ENCODE measurements around the gene HSD11B1.

The HSD11B1 gene

GRCh38 chr1:209742409-209743144 lies 37.9 kb downstream of the HSD11B1 start:
- Histone ChIP-seq H3K36me3 (ENCODE audit: insufficient read depth, low read length) (no peaks in the 10 kb centered on the region), H3K4me3 (ENCODE audit: low read depth, low read length) (peak overlapping the region; percentile 71), H3K27me3 (ENCODE audit: insufficient read depth, low read length) (no peaks in the 10 kb centered on the region), H3K79me2 (ENCODE audit: control insufficient read depth, insufficient read depth, low read length, unreplicated experiment) (no peaks in the 10 kb centered on the region), H2AFZ (ENCODE audit: low read length, unreplicated experiment) (peak overlapping the region; percentile 35), H3K27ac (ENCODE audit: low read depth, low read length) (peak overlapping the region; percentile 74), H3K4me1 (ENCODE audit: control insufficient read depth, insufficient read depth, low read length, unreplicated experiment) (peaks cover 25% of the 10 kb centered on the region)

GRCh38 chr1:209743145-209743482 lies 38.5 kb downstream of the HSD11B1 start:
- H3K4me1 ChIP-seq (ENCODE audit: control insufficient read depth, insufficient read depth, low read length, unreplicated experiment), result peaks cover 27% of the 10 kb centered on the region
- H3K27me3 ChIP-seq (ENCODE audit: insufficient read depth, low read length), result no peaks in the 10 kb centered on the region
- H3K4me3 ChIP-seq (ENCODE audit: low read depth, low read length), result peak overlapping the region; percentile 71
- peak overlapping the region; percentile 35 for H2AFZ ChIP-seq (ENCODE audit: low read length, unreplicated experiment)
- H3K27ac ChIP-seq (ENCODE audit: low read depth, low read length), result peak overlapping the region; percentile 74
- H3K79me2 ChIP-seq (ENCODE audit: control insufficient read depth, insufficient read depth, low read length, unreplicated experiment), result no peaks in the 10 kb centered on the region
- no peaks in the 10 kb centered on the region for H3K36me3 ChIP-seq (ENCODE audit: insufficient read depth, low read length)

GRCh38 chr1:209746451-209747165 lies 42.0 kb downstream of the HSD11B1 start:
- Histone ChIP-seq H3K4me1 (ENCODE audit: control insufficient read depth, insufficient read depth, low read length, unreplicated experiment) (peaks cover 26% of the 10 kb centered on the region), H3K36me3 (ENCODE audit: insufficient read depth, low read length) (no peaks in the 10 kb centered on the region), H3K79me2 (ENCODE audit: control insufficient read depth, insufficient read depth, low read length, unreplicated experiment) (no peaks in the 10 kb centered on the region), H3K4me3 (ENCODE audit: low read depth, low read length) (no peak overlapping the region), H3K27me3 (ENCODE audit: insufficient read depth, low read length) (no peaks in the 10 kb centered on the region), H2AFZ (ENCODE audit: low read length, unreplicated experiment) (no peak overlapping the region), H3K27ac (ENCODE audit: low read depth, low read length) (no peak overlapping the region)

GRCh38 chr1:209747580-209748262 lies 43.1 kb downstream of the HSD11B1 start:
- peak overlapping the region; percentile 32 for H2AFZ ChIP-seq (ENCODE audit: low read length, unreplicated experiment)
- H3K27ac ChIP-seq (ENCODE audit: low read depth, low read length), result no peak overlapping the region
- H3K79me2 ChIP-seq (ENCODE audit: control insufficient read depth, insufficient read depth, low read length, unreplicated experiment), result no peaks in the 10 kb centered on the region
- H3K36me3 ChIP-seq (ENCODE audit: insufficient read depth, low read length), result no peaks in the 10 kb centered on the region
- peaks cover 19% of the 10 kb centered on the region for H3K4me1 ChIP-seq (ENCODE audit: control insufficient read depth, insufficient read depth, low read length, unreplicated experiment)
- no peaks in the 10 kb centered on the region for H3K27me3 ChIP-seq (ENCODE audit: insufficient read depth, low read length)
- H3K4me3 ChIP-seq (ENCODE audit: low read depth, low read length), result no peak overlapping the region

- H3K4me1 ChIP-seq (ENCODE audit: control insufficient read depth, insufficient read depth, low read length, unreplicated experiment), result peaks cover 10% of the 10 kb centered on the region
- no peak overlapping the region for H3K27ac ChIP-seq (ENCODE audit: low read depth, low read length)
- H3K79me2 ChIP-seq (ENCODE audit: control insufficient read depth, insufficient read depth, low read length, unreplicated experiment), result no peaks in the 10 kb centered on the region
- peak overlapping the region; percentile 32 for H2AFZ ChIP-seq (ENCODE audit: low read length, unreplicated experiment)
- H3K36me3 ChIP-seq (ENCODE audit: insufficient read depth, low read length), result no peaks in the 10 kb centered on the region
- H3K27me3 ChIP-seq (ENCODE audit: insufficient read depth, low read length), result no peaks in the 10 kb centered on the region
- no peak overlapping the region for H3K4me3 ChIP-seq (ENCODE audit: low read depth, low read length)
Observed at GRCh38 chr1:209748620-209749019, 44.0 kb downstream of the HSD11B1 start.

- Histone ChIP-seq H3K27ac (ENCODE audit: low read depth, low read length) (no peak overlapping the region), H3K4me3 (ENCODE audit: low read depth, low read length) (no peak overlapping the region), H3K27me3 (ENCODE audit: insufficient read depth, low read length) (no peaks in the 10 kb centered on the region), H3K79me2 (ENCODE audit: control insufficient read depth, insufficient read depth, low read length, unreplicated experiment) (no peaks in the 10 kb centered on the region), H3K36me3 (ENCODE audit: insufficient read depth, low read length) (no peaks in the 10 kb centered on the region), H2AFZ (ENCODE audit: low read length, unreplicated experiment) (no peak overlapping the region), H3K4me1 (ENCODE audit: control insufficient read depth, insufficient read depth, low read length, unreplicated experiment) (peaks cover 9% of the 10 kb centered on the region)
Observed at GRCh38 chr1:209749205-209749604, 44.6 kb downstream of the HSD11B1 start.

GRCh38 chr1:209749670-209750323 lies 45.2 kb downstream of the HSD11B1 start:
- H3K36me3 ChIP-seq (ENCODE audit: insufficient read depth, low read length), result no peaks in the 10 kb centered on the region
- no peaks in the 10 kb centered on the region for H3K27me3 ChIP-seq (ENCODE audit: insufficient read depth, low read length)
- H3K27ac ChIP-seq (ENCODE audit: low read depth, low read length), result no peak overlapping the region
- no peak overlapping the region for H2AFZ ChIP-seq (ENCODE audit: low read length, unreplicated experiment)
- H3K79me2 ChIP-seq (ENCODE audit: control insufficient read depth, insufficient read depth, low read length, unreplicated experiment), result no peaks in the 10 kb centered on the region
- no peak overlapping the region for H3K4me3 ChIP-seq (ENCODE audit: low read depth, low read length)
- H3K4me1 ChIP-seq (ENCODE audit: control insufficient read depth, insufficient read depth, low read length, unreplicated experiment), result peaks cover 9% of the 10 kb centered on the region

GRCh38 chr1:209751627-209752231 lies 47.1 kb downstream of the HSD11B1 start:
- no peak overlapping the region for H3K27ac ChIP-seq (ENCODE audit: low read depth, low read length)
- no peaks in the 10 kb centered on the region for H3K79me2 ChIP-seq (ENCODE audit: control insufficient read depth, insufficient read depth, low read length, unreplicated experiment)
- no peak overlapping the region for H2AFZ ChIP-seq (ENCODE audit: low read length, unreplicated experiment)
- H3K4me3 ChIP-seq (ENCODE audit: low read depth, low read length), result no peak overlapping the region
- peaks cover 7% of the 10 kb centered on the region for H3K4me1 ChIP-seq (ENCODE audit: control insufficient read depth, insufficient read depth, low read length, unreplicated experiment)
- no peaks in the 10 kb centered on the region for H3K36me3 ChIP-seq (ENCODE audit: insufficient read depth, low read length)
- H3K27me3 ChIP-seq (ENCODE audit: insufficient read depth, low read length), result no peaks in the 10 kb centered on the region

GRCh38 chr1:209752890-209753289 lies 48.2 kb downstream of the HSD11B1 start:
- Histone ChIP-seq H3K4me3 (ENCODE audit: low read depth, low read length) (no peak overlapping the region), H3K36me3 (ENCODE audit: insufficient read depth, low read length) (no peaks in the 10 kb centered on the region), H3K27ac (ENCODE audit: low read depth, low read length) (no peak overlapping the region), H3K27me3 (ENCODE audit: insufficient read depth, low read length) (peaks cover 7% of the 10 kb centered on the region; the same call in 1 of the 2 replicates), H3K79me2 (ENCODE audit: control insufficient read depth, insufficient read depth, low read length, unreplicated experiment) (no peaks in the 10 kb centered on the region), H2AFZ (ENCODE audit: low read length, unreplicated experiment) (no peak overlapping the region), H3K4me1 (ENCODE audit: control insufficient read depth, insufficient read depth, low read length, unreplicated experiment) (peaks cover 4% of the 10 kb centered on the region)

- no peaks in the 10 kb centered on the region for H3K4me1 ChIP-seq (ENCODE audit: control insufficient read depth, insufficient read depth, low read length, unreplicated experiment)
- H3K79me2 ChIP-seq (ENCODE audit: control insufficient read depth, insufficient read depth, low read length, unreplicated experiment), result no peaks in the 10 kb centered on the region
- no peaks in the 10 kb centered on the region for H3K36me3 ChIP-seq (ENCODE audit: insufficient read depth, low read length)
- no peak overlapping the region for H3K27ac ChIP-seq (ENCODE audit: low read depth, low read length)
- no peak overlapping the region for H2AFZ ChIP-seq (ENCODE audit: low read length, unreplicated experiment)
- H3K4me3 ChIP-seq (ENCODE audit: low read depth, low read length), result no peak overlapping the region
- H3K27me3 ChIP-seq (ENCODE audit: insufficient read depth, low read length), result peaks cover 7% of the 10 kb centered on the region; the same call in 1 of the 2 replicates
Observed at GRCh38 chr1:209755256-209755655, 50.6 kb downstream of the HSD11B1 start.

All from ACC112 (cell line).